ENCODE results near the gene NHLRC1.

The NHLRC1 gene

DNA sequence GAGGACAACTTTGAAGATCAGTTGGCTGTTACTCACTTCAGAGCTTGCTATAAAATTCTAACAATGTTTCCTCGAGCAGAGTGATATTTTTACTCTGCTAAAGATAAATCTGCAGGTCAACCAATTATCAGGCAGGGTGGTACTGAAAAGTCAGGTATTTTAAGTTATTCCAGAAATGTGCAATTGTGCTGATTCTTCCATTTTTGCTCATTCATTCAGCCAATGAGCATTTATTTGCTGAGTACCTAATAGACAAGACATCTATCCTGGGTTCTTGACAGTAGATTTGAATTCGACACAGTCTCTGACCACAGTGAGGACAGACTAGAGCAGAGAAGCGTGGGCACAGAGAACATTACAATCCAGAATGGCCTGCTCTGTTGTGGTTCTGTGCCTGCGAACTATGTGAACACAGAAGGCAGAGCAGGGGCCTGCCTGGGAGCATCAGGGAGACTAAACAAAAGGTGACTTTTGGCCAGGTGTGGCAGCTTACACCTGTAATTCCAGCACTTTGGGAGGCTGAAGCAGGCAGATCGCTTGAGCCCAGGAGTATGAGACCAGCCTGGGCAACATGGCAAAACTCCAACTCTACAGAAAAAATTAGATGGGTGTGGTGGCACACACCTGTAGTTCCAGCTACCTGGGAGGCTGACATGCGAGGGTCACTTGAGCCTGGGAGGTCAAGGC is 17.6 kb upstream of the NHLRC1 start:
- DNase-seq (ENCODE audit: insufficient read length, low spot score) (no peak), FAIRE-seq (no peak)

DNA sequence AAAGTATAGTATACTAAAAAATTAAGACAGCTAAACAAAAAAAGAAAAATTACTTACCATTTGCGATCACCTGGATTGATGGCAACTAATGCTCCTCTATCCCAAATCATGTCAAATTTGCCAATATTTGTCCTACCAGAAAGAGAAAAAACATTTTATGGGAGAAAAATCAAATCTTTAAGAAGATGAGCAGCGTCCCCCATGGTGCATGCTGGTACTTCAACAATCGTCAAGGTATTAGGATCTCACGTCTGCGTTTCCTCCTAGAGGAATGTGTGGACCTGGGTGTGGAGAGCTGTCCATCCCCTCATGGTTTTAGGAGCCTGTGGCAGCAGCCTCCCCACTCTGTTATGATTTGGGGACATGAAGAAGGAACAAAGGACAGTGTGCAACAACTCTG is 16.4 kb upstream of the NHLRC1 start:
- no peak for FAIRE-seq
- no peak for DNase-seq (ENCODE audit: insufficient read length, low spot score)

DNA sequence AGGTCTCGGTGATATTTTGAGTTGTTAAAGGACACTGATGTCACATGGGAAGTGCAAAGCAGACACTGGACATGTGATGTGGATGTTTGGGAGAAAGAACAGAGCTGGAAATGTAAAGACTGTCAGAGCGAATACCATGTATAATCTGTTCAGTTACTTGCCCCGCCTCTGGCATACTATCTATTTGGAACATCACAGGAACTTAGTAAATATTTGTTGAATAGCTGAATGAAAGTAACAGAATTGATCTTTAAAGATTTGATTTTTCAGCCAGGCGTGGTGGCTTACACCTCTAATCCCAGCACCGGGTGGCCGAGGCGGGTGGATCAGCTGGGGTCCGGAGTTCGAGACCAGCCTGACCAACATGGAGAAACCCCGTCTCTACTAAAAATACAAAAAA is 13.8 kb upstream of the NHLRC1 start:
- no peak for DNase-seq (ENCODE audit: insufficient read length, low spot score)
- no peak for FAIRE-seq

DNA sequence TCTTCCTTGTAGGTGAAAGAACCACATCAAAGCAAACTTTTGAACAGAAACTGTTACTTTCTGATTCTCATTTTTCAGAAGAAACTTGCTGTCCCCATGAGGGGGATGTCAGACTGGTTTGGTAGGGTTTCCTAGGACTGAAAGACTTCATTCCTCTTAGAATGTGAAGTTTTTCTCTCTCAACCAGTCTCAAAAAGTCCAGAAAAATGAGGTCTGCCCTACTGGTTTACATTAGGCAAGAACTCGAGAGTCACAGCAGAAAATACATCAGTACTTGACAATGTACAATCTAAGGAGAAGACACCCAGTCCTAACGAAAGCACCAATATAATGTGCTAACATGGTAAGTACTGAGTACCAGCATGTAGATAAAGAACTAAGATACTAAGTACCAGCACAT is 12.7 kb upstream of the NHLRC1 start:
- no peak for FAIRE-seq

DNA sequence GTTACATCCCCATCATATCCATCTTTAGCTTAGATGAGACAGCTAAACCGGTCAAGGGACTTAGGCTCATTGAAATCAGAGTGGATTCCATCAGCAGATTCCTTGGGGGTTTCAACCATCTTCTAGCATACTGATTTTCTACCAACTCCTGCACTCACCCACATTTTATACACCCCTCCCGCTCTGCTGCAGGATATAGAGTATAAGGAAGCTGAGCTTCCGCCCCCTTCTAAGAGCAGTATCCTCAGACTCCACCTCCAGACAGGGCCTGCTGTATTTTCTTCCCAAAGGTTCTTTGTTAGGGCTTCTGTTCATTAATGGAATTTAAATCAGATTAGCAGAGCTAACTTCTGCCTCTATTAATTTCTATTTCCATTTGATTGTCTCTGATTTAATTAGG is 9.9 kb upstream of the NHLRC1 start:
- FAIRE-seq (no peak), DNase-seq (ENCODE audit: insufficient read length, low spot score) (no peak)

More for the DNA sequence above, 12.7 kb upstream of the NHLRC1 start:
- DNase-seq (ENCODE audit: insufficient read length, low spot score): no peak

DNA sequence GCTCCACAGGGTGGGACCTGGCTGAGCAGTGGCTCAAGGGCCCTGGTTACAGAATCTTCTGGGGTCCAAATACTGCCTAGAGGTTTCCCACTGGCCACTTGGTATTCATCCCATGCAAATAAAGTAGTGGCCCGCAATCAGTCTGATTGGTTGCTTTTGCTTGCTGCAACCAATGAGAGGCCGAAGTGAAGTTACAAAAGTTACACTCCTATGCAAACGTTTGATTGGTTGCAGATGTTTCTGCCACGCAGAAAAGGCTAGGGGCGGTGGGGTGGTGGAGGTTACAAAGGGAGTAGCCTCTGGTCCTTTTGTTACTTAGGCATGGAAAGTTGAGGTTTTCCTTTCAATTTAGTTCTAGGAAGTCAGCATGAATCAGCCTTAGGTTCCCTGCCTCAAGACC is 3.6 kb upstream of the NHLRC1 start:
- no peak for FAIRE-seq
- no peak for DNase-seq (ENCODE audit: insufficient read length, low spot score)

DNA sequence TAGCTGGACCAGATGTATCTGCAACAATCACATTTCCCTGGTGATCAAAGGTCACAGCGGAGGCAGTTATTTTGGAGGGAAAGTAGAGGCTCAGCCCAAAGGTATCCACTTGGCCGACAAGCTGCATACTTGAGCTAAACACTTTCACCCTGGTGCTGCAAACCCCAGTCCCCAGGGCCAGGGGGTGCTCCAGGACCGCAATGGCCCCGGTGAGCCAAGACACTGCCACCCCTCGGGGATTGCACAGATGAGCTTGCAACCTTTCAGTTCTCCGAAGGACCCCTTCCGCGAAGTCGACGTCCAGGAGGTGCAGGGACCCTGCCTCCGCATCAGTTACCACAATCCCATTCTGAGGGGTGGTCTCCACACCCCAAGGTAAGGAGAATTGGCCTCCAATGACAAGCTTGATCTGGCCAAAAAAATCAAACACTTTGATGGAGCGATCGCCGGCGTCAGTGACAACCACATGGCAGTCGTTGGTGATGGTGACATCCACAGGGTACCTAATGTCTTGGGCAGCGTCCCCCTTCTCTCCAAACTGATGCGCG is 823 bp downstream of the NHLRC1 start:
- peak; percentile 20 for DNase-seq (ENCODE audit: insufficient read length, low spot score)
- FAIRE-seq: peak; percentile 9

DNA sequence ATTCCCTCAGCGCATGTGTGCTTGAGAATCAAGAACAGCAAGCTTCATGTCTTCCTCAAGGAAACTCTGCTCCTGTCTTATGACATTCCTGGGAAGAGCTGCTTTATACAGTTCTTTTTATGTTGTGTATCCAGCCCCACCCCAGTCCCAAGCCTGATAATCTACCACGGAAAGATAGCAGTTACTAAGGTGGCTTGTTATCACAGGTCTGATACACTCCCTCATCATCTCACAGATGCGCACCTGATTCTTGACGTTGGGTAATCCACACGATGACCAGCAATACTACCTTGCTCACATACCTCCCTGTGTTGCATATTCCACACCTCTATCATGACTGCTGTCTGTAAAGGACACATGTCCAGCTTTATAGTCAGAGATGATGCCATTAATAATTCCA is 3.2 kb downstream of the NHLRC1 start:
- FAIRE-seq: peak; percentile 69
- DNase-seq (ENCODE audit: insufficient read length, low spot score): no peak

DNA sequence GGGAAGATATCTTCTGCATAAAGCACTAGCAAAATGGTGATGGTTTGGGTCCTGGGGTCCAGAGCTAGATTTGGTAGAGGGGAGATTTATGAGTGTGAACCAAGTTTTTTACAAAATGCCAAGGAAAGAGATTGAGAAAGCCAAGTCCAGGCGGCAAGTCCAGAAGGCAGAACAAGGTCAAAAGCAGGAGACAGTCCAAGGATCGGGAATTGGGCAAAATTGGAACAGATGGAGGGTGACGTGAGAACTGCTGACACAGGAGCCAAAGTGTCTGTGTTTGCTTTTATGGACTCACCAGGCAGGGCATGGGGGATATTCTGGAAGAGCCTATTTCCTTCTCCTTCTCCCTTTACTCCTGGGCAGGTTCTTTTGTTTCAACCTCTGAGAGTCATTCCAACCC is 4.1 kb downstream of the NHLRC1 start:
- FAIRE-seq (no peak), DNase-seq (ENCODE audit: insufficient read length, low spot score) (no peak)

DNA sequence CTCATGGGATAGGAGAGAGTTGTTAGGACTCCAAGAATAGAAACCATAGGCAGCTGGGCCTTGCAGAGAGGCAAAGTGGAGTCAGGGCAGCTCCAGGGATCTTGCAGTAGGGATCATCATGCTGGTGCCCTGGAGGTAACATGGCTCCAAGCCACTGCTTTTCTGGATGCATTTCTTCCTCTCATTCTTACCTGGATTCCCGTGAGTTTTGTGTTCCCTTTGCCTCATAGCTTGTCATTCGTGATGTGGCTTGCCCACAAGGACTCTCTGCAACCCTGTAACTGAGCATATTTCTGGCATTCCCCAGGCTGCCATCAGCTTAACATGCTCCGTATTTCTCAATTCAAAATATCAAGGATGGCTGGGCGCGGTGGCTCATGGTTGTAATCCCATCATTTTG is 5.3 kb downstream of the NHLRC1 start:
- FAIRE-seq (no peak), DNase-seq (ENCODE audit: insufficient read length, low spot score) (no peak)

DNA sequence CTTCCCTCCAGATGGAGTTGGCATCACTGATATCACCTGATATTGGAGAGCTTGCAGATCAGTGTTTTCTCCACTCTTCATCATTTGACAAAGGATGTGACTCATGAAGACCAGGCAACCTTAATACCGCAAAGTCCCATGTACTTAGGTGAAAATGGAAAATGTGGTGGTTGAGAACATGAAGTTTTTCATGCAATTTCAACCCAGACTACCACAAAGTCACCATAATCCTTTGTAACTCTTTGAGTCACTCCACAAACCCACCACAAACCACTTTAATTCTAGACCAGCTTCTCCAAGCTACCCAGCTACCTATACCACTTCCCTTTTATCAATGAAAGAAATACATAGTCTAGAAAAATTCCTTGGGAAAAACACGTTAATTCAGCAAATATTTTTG is 7.1 kb downstream of the NHLRC1 start:
- FAIRE-seq (no peak), DNase-seq (ENCODE audit: insufficient read length, low spot score) (no peak)

DNA sequence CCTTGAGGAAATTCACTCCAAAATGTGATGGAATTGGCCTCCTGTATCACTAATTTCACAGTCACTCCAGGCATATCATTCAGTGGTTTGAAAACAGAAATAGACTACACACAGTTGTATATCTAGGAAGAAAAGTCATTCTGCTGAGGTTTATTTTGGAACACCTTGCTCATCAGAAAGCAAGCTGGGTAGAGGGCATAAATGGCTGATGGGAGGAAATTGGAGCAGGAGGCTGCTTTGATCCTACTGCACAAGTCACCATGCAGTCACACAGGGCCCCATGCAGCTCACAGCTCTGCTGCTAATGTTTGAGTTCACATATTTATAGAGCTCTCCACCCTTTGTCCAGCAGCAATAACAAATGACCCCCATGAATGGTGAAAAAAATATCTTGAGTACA is 12.3 kb downstream of the NHLRC1 start:
- no peak for DNase-seq (ENCODE audit: insufficient read length, low spot score)
- no peak for FAIRE-seq

DNA sequence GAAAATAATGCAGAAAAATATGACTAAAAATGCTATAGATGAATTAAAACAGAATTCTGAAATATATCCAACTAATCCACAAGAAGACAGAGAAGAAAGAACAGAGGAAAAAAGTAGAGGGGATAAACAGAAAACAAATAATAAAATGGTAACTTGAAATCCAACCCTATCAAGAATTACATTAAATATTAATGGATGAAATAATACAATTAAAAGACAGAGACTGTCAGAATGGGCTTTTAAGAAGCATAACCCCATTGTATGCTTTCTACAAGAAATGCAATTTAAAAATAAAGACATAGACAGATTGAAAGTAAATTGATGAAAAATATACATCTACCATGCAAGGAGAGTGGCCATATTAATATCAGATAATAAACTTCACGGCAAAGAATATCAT is 15.4 kb downstream of the NHLRC1 start:
- FAIRE-seq (no peak), DNase-seq (ENCODE audit: insufficient read length, low spot score) (no peak)

DNA sequence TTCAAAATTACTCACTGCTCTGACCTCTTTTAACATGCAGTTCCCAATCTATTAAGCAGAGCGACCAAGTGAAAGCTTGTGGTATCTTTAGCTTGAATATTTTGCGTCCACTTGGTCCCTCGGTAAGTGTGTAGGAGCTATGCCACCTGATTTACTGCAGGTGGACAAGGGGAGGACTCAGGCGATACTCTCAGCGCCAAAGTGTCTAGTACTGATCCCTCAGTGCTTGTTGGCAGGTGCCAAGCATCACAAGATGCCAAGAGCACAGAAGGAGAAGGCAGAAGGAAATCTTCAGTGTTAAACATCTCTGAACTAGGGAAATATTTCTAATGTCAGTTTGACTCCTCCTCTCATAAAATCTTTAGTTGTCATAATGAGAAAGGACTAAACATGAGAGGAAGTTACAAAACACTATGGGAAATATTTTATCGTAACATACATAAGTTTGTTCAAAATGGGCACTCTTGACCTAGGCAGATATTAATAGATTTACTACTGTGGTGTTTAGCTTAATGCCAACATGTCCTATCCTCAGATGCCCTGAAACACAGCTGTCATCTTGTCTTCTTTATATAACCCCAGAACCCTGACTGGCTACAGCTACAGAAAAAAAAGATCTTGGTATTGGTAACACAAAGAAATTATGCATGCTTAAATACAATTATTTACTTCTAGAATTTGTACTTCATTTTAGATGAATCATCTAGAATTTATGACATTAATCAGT is 19.5 kb downstream of the NHLRC1 start:
- no peak for DNase-seq (ENCODE audit: insufficient read length, low spot score)
- no peak for FAIRE-seq

DNA sequence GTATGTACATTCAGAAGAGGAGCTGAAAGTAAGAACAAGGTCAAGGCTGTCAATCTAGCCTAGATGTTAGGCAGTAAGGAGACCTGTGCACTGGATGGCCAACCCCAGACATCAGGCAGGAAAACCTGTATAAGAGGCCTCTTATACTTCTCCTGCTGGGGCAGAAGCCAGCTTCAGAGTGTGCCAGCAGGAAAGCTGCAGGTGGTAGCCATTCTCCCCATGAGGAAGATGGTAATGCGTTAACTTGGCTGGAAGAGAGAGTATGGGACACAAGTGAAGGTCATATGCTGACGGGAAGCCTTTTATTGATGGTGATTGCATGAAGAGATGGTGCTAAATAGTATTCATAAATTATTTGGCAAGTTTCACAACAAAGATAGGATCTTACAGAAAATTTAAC is 20.6 kb downstream of the NHLRC1 start:
- FAIRE-seq (no peak), DNase-seq (ENCODE audit: insufficient read length, low spot score) (no peak)

DNA sequence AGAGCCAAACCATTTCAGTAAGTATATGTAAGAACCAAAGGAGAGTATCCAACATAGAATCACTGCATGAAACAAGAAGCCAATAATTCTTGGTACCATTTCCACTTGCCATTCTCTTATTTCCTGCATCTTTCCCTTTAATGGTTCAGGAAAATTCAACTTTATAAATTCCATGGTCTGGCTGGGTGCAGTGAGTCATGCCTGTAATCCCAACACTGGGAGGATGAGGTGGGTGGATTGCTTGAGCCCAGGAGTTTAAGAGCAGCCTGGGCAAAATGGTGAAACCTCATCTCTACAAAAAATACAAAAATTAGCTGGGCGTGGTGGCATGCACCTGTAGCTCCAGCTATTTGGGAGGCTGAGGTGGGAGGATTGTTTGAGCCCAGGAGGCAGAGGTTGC is 21.2 kb downstream of the NHLRC1 start:
- DNase-seq (ENCODE audit: insufficient read length, low spot score) (no peak), FAIRE-seq (no peak)

DNA sequence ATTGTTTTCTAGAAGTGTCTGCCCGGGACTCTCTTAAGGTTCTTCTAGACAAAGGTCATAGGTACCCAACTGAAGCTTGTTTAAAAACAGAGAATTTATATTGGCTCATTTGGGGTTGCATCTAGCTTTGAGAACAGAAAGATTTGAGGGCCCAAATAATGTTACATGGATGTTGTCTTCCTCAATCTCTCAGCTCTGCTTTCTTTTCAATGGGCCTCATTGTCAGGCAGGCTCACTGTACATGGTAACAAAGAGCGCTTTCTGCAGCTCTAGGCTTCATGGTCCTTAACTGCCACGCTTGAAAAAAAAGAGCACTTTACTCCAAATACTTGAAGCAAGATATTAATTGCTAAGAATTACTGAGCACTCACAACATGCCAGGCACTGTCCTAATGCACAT is 22.2 kb downstream of the NHLRC1 start:
- FAIRE-seq: no peak
- DNase-seq (ENCODE audit: insufficient read length, low spot score): no peak

DNA sequence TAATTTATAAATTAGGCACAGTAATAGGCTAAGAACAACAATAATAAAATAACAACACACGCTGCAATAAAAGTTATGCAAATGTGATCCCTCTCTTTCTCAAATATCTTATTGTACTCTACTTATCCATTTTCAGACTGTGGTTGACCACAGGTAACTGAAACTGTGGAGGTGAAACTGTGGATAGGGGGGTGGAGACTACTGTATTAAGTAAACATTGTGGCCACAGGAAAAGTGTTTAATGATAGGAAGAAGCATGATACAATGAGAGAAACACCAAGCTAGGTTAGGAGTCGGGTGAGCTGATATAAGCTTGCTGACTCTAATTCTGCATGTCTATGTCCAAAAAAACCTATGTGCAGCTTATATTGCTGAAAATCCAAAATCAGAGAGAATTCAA is 23.0 kb downstream of the NHLRC1 start:
- DNase-seq (ENCODE audit: insufficient read length, low spot score): no peak
- FAIRE-seq: no peak

DNA sequence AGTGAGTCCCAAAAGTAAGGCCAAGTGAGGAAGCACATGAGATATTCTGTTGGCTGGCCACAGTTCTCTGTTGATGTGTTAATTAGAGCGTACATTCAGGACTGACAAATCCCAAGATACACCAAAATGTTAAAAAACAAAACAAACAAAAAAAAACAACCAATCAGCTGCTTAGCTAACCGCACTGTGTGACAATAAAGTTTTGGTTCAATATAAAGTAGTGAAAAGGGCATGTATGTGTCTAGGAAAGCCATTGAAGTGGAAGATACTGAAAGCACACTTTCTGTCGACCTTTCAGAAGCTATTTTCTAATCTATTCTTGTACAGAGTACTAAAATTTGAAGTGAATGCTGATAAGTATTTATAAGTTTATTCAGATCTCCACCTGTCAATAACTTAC is 26.1 kb downstream of the NHLRC1 start:
- FAIRE-seq (no peak), DNase-seq (ENCODE audit: insufficient read length, low spot score) (no peak)

DNA sequence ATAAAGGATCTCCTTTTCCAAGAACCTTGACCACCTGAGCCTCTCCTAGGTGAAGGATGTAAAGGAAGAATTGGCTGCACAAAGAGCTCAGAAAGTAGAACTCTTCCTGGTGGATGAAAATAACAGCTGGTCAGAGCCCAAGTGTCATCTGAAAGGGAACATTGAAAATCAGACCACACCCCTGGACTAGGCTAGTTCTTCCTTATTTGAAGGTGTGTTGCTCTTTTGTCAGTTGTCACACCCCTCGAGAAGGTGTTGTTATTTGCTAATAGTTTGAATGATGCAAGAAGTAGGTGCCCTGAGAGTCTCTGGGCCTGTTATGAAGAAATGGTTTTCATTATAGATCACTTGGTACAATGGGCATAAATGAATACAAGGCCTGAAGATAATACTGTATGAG is 31.1 kb downstream of the NHLRC1 start:
- DNase-seq (ENCODE audit: insufficient read length, low spot score) (no peak), FAIRE-seq (no peak)

DNA sequence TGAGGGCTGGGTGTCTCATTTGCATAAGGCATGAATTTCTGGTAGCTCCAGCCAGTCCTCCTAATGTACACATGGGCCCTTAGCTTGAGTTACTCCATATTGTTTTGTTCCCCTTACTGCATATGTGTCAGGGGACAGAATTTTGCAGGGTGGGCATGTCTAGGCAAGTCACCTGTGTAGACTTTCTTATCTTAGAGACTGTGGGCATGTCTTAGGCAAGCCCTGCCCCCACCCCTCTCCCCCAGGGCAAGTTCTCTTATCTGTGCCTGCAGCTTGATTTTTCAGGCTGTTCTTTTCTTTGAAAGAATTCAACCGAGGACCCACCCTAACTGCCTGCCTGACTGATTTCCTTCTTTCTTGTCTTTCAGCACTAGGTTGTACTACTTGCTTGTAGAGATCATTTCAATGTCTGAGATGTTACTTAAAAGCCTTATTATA is 32.1 kb downstream of the NHLRC1 start:
- FAIRE-seq (no peak), DNase-seq (ENCODE audit: insufficient read length, low spot score) (no peak)

Data from HTR-8/SVneo (cell line).